DND-41 (cell line): ENCODE results near the gene EGFL6.

Experiments used
- EZH2 ChIP-seq: IDR thresholded peaks from 3 replicates; pipeline ENCODE4 v1.6.1; 2012; ENCODE audit warnings: borderline replicate concordance, low read depth, mild to moderate bottlenecking, moderate library complexity, low read length, inconsistent platforms; ENCODE audit not compliant: severe bottlenecking
- TF ChIP-seq, protein P1 (sequence below): IDR thresholded peaks from 2 replicates; pipeline ENCODE4 v1.5.1; 2012; ENCODE audit warnings: borderline replicate concordance, low read length, moderate library complexity, mild to moderate bottlenecking; ENCODE audit not compliant: poor library complexity, severe bottlenecking; ENCODE audit errors: extremely low read depth

DNA sequence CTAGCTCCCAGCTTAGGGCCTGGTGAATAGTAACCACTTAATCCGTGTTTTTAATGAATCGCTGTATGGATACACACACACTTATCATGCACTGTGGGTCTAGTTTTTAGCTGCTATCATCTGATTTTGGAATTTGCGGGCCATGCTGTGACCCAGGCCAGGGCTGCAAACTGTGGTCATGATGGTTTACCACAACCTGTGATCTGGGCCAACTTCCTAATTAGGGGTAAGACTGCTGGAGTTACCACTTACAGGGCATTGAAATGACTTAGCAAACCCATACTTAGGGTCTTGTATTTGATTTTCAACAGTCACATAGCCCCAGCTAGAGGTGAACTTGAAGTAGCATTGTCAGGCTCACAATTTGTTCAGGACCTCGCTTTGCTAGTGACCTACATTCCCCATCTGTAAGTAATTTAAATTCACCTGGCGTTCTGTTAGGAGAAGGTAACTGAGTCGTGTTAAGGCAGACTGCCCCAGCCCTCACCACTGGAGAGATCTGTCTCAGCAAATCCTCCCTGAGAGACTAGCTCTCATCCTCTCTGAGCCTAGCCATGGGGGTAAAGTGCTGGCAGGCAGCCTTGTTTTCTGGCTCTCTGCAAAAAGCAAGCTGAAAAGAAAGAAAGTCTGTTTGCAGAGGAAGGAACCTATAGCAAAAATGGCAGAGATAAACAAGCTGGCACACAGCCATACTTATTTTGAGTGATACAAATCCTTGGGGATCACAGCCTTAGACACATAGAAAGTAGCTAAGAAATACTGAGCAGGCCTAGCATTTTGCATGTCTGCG is 33.8 kb upstream of the EGFL6 start:
- TF ChIP-seq, protein P1, sequence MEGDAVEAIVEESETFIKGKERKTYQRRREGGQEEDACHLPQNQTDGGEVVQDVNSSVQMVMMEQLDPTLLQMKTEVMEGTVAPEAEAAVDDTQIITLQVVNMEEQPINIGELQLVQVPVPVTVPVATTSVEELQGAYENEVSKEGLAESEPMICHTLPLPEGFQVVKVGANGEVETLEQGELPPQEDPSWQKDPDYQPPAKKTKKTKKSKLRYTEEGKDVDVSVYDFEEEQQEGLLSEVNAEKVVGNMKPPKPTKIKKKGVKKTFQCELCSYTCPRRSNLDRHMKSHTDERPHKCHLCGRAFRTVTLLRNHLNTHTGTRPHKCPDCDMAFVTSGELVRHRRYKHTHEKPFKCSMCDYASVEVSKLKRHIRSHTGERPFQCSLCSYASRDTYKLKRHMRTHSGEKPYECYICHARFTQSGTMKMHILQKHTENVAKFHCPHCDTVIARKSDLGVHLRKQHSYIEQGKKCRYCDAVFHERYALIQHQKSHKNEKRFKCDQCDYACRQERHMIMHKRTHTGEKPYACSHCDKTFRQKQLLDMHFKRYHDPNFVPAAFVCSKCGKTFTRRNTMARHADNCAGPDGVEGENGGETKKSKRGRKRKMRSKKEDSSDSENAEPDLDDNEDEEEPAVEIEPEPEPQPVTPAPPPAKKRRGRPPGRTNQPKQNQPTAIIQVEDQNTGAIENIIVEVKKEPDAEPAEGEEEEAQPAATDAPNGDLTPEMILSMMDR = no peak
- TF ChIP-seq EZH2 = no peak
